A549 (cell line): ENCODE results near the gene RPA1. TPM values are rescaled to one million over a fixed set of nuclear protein-coding genes. Genes with fewer than 3 reads are reported as not detected.

Experiments
- ATAC-seq, 2 experiments: fragments of 200-7000 bp in 1 of 2; fragments of >200 bp in 1 of 2; cut with Nextera tagmentation in 1 of 2; cut with Tn5 transposase in 1 of 2; 3 replicates each; pipeline versions ENCODE4 v1.8.0 to v1.9.1; 2018 to 2020; ENCODE audit warnings: mild to moderate bottlenecking in 1 of 2, moderate library complexity in 1 of 2
- CTCF ChIA-PET: fragments of 300-600 bp; sonication (Branson Sonifier 250); formaldehyde crosslinking; extraction: SDS; loops from one replicate; lab custom pipeline; 2021; ENCODE audit warnings: antibody characterized with exemption, inconsistent platforms; lab: Yijun Ruan, JAX
- POLR2A ChIA-PET: fragments of 350-600 bp; formaldehyde crosslinking; extraction: SDS; loops from one replicate; lab custom pipeline; 2021; ENCODE audit warnings: antibody characterized with exemption, inconsistent platforms; lab: Yijun Ruan, JAX
- DNase-seq, 2 experiments: peaks; one replicate each; pipeline versions ENCODE4 v3.0.0 to v3.0.0-alpha.2; 2011 to 2016; ENCODE audit warnings: low read depth in 1 of 2, low spot score in 1 of 2
- FAIRE-seq: peaks from 2 replicates; lab custom pipeline; 2011; peaks lifted over from hg19 to GRCh38; lab: Jason Lieb, UNC
- H3K27ac ChIP-seq, 2 experiments: fragments of >200 bp; sonication (Bioruptor Twin); formaldehyde crosslinking; 3 replicates each; pipeline ENCODE4 v1.5.1; 2016 to 2017
- H3K4me1 ChIP-seq: fragments of >200 bp; sonication (Bioruptor Twin); formaldehyde crosslinking; 3 replicates; pipeline ENCODE4 v1.6.1; 2016
- H3K4me2 ChIP-seq: fragments of >200 bp; sonication (Bioruptor Twin); formaldehyde crosslinking; 3 replicates; pipeline ENCODE4 v1.6.1; 2016
- H3K4me3 ChIP-seq: fragments of >200 bp; sonication (Bioruptor Twin); formaldehyde crosslinking; 3 replicates; pipeline ENCODE4 v1.5.1; 2016
- H3K9me3 ChIP-seq: fragments of >200 bp; sonication (Bioruptor Twin); formaldehyde crosslinking; 3 replicates; pipeline ENCODE4 v1.6.1; 2016
- CBX2 ChIP-seq: fragments of 200-600 bp; sonication (generic); IDR thresholded peaks from 2 replicates; pipeline ENCODE4 v1.6.1; 2016; ENCODE audit warnings: low read depth, mild to moderate bottlenecking, borderline replicate concordance
- CHD4 ChIP-seq: fragments of 200-600 bp; sonication (generic); IDR thresholded peaks from 2 replicates; pipeline ENCODE4 v1.6.1; 2016; ENCODE audit warnings: antibody characterized with exemption, mild to moderate bottlenecking, borderline replicate concordance
- EP300 ChIP-seq, 2 experiments: fragments of >200 bp; sonication (Bioruptor Twin); formaldehyde crosslinking; IDR thresholded peaks; 2 replicates in 1 of 2; 3 replicates in 1 of 2; pipeline ENCODE4 v1.6.1; 2016 to 2017
- FOSL2 ChIP-seq, 2 experiments: fragments of 450-650 bp in 1 of 2; fragments of >200 bp in 1 of 2; sonication (Bioruptor Twin) in 1 of 2; formaldehyde crosslinking; IDR thresholded peaks; 2 replicates each; pipeline versions ENCODE4 v1.5.0 to v1.6.1; 2016 to 2020; ENCODE audit warnings: mild to moderate bottlenecking in 1 of 2, moderate library complexity in 1 of 2
- GATA3 ChIP-seq: IDR thresholded peaks from 2 replicates; pipeline ENCODE4 v1.6.1; 2012; ENCODE audit warnings: borderline replicate concordance
- HEYL ChIP-seq: fragments of 250-450 bp; sonication (Bioruptor Pico); IDR thresholded peaks from 2 replicates; pipeline ENCODE4 v1.8.0; 2021; ENCODE audit warnings: mild to moderate bottlenecking, moderate library complexity
- HOXA7 ChIP-seq: fragments of 250-450 bp; sonication (Bioruptor Pico); IDR thresholded peaks from 2 replicates; pipeline ENCODE4 v1.5.0; 2020; ENCODE audit warnings: mild to moderate bottlenecking, moderate library complexity
- HOXB13 ChIP-seq: fragments of 250-450 bp; sonication (Bioruptor Pico); IDR thresholded peaks from 2 replicates; pipeline ENCODE4 v1.5.0; 2020; ENCODE audit warnings: low read depth, mild to moderate bottlenecking, moderate library complexity
- HOXB5 ChIP-seq: fragments of 250-450 bp; sonication (Bioruptor Pico); IDR thresholded peaks from 2 replicates; pipeline ENCODE4 v1.5.0; 2020; ENCODE audit warnings: mild to moderate bottlenecking, moderate library complexity
- JUNB ChIP-seq: fragments of >200 bp; sonication (Bioruptor Twin); formaldehyde crosslinking; IDR thresholded peaks from 2 replicates; pipeline ENCODE4 v1.6.1; 2016
- MAFK ChIP-seq: fragments of 450-650 bp; IDR thresholded peaks from 2 replicates; pipeline ENCODE4 v1.6.1; 2014; ENCODE audit not compliant: partially characterized antibody
- MAZ ChIP-seq: fragments of 150-350 bp; IDR thresholded peaks from 2 replicates; pipeline ENCODE4 v1.6.1; 2014; ENCODE audit warnings: antibody characterized with exemption, low read depth, low read length, borderline replicate concordance
- NR3C1 ChIP-seq: fragments of >200 bp; sonication (Bioruptor Twin); formaldehyde crosslinking; IDR thresholded peaks from 3 replicates; pipeline ENCODE4 v1.6.1; 2017
- PHF8 ChIP-seq: fragments of 200-600 bp; sonication (generic); IDR thresholded peaks from 2 replicates; pipeline ENCODE4 v1.6.1; 2016; ENCODE audit warnings: low read depth, mild to moderate bottlenecking, antibody characterized with exemption, moderate library complexity, borderline replicate concordance
- RAD21 ChIP-seq, 2 experiments: fragments of >200 bp in 1 of 2; sonication (Bioruptor Twin) in 1 of 2; formaldehyde crosslinking in 1 of 2; IDR thresholded peaks in 1 of 2; conservative IDR thresholded peaks in 1 of 2; 2 replicates in 1 of 2; 3 replicates in 1 of 2; pipeline ENCODE4 v1.6.1; 2012 to 2018; ENCODE audit warnings: inconsistent platforms in 1 of 2
- RARB ChIP-seq: fragments of 250-450 bp; sonication (Bioruptor Pico); IDR thresholded peaks from 2 replicates; pipeline ENCODE4 v1.8.0; 2021; ENCODE audit warnings: mild to moderate bottlenecking, moderate library complexity
- ZC3H11A ChIP-seq: fragments of 450-650 bp; IDR thresholded peaks from 2 replicates; pipeline ENCODE4 v1.6.1; 2014; ENCODE audit warnings: antibody characterized with exemption, mild to moderate bottlenecking
- WGBS: methylation state at CpG from one replicate; pipeline ENCODE4 v1.1.6; 2017; ENCODE audit errors: missing lambda C conversion rate; 5-methylcytosine and 5-hydroxymethylcytosine counted together
- polyA plus RNA-seq, 4 experiments: library from polyadenylated mRNA; depleted of rRNA in 3 of 4; stranded (reverse); fragments of >200 nt; fragmentation: RNase III in 1 of 4; extraction: RNeasy Plus Mini Kit Qiagen cat#74134 plus additional on column Dnase treatment in 1 of 4; gene quantifications; 2 replicates in 3 of 4; 3 replicates in 1 of 4; pipeline ENCODE4 v1.2.3, GENCODE V29; 2011 to 2017
- TF ChIP-seq, protein P1 (sequence below): IDR thresholded peaks from 2 replicates; pipeline ENCODE4 v1.6.1; 2012; ENCODE audit warnings: low read depth, borderline replicate concordance
- TF ChIP-seq, protein P2 (sequence below): fragments of >200 bp; sonication (Bioruptor Twin); formaldehyde crosslinking; IDR thresholded peaks from 3 replicates; pipeline ENCODE4 v1.5.1; 2016
- TF ChIP-seq, protein P3 (sequence below): fragments of 450-650 bp; IDR thresholded peaks from 2 replicates; pipeline ENCODE4 v1.6.1; 2014; ENCODE audit warnings: antibody characterized with exemption
- TF ChIP-seq, protein P4 (sequence below): IDR thresholded peaks from 2 replicates; pipeline ENCODE4 v1.6.1; 2012
- TF ChIP-seq, protein P5 (sequence below): IDR thresholded peaks from 2 replicates; pipeline ENCODE4 v1.6.1; 2012

Gene RPA1
- polyA plus RNA-seq, 2 of the 4 experiments (the other 2 are of a cell fraction): 72.2 to 136 TPM

DNA sequence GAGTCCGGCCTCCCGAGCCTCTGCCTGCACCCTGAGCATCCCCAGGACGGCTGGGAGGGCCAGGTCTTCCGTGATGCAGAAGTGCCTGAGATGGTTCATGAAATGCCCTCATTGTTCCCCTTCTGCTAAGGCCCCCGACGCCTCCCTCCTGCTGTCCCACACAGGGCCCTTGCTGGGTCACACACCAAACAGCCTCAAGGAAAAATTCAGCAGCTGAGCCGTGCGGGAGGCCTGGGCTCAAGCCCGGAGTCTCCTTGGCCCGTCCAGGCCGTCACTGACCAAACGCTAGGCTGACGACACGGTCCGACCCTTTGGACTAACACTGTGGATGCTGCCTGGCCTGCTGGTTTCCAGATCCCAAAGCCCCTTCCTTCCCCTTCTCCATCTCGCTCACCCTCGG is 105.1 kb downstream of the RPA1 start:
- TF ChIP-seq HEYL (CRISPR knock-in tag): no peak
- TF ChIP-seq CBX2: no peak
- TF ChIP-seq, protein P1, sequence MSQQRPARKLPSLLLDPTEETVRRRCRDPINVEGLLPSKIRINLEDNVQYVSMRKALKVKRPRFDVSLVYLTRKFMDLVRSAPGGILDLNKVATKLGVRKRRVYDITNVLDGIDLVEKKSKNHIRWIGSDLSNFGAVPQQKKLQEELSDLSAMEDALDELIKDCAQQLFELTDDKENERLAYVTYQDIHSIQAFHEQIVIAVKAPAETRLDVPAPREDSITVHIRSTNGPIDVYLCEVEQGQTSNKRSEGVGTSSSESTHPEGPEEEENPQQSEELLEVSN: no peak
- TF ChIP-seq RARB: no peak
- DNase-seq (no peak), FAIRE-seq (no peak), ATAC-seq (no peak)
- no peaks in the 10 kb centered on the region for H3K4me1 ChIP-seq
- 72% methylated on average over 17 of the region's 17 CpGs for WGBS
- no peak overlapping the region for H3K4me2 ChIP-seq
- ChIA-PET CTCF (interaction anchor here (1.4 kb wide), 1 partner anchor 90 kb away, joined by 6 read pairs; the partner anchor contains the start of gene RTN4RL1), POLR2A (no interaction called here)
- H3K27ac ChIP-seq: no peak overlapping the region
- H3K4me3 ChIP-seq: no peak overlapping the region
- H3K9me3 ChIP-seq: no peaks in the 10 kb centered on the region

DNA sequence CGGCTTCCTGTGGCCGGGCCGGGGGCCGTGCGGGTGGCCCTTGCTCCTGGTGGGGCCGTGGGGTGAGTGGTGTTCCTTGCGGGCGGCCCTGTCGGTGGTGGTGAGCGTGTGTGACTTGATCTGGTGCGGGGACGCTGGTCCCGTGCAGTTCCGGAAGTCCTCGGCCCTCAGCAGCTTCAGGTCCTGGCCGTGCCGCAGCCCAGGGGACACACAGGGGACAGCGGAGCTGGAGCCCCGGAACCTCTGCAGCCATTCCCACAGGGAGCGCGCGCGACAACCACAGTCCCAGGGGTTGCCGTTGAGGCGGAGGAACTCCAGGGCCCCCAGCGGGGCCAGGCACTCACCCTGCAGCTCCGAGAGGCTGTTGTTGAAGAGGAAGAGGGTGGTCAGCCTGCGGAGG is 107.0 kb downstream of the RPA1 start:
- no peak for DNase-seq
- no peak overlapping the region for H3K4me3 ChIP-seq
- no peaks in the 10 kb centered on the region for H3K4me1 ChIP-seq
- H3K27ac ChIP-seq: no peak overlapping the region
- no peak for TF ChIP-seq CHD4
- TF ChIP-seq CBX2: no peak
- TF ChIP-seq, protein P2, sequence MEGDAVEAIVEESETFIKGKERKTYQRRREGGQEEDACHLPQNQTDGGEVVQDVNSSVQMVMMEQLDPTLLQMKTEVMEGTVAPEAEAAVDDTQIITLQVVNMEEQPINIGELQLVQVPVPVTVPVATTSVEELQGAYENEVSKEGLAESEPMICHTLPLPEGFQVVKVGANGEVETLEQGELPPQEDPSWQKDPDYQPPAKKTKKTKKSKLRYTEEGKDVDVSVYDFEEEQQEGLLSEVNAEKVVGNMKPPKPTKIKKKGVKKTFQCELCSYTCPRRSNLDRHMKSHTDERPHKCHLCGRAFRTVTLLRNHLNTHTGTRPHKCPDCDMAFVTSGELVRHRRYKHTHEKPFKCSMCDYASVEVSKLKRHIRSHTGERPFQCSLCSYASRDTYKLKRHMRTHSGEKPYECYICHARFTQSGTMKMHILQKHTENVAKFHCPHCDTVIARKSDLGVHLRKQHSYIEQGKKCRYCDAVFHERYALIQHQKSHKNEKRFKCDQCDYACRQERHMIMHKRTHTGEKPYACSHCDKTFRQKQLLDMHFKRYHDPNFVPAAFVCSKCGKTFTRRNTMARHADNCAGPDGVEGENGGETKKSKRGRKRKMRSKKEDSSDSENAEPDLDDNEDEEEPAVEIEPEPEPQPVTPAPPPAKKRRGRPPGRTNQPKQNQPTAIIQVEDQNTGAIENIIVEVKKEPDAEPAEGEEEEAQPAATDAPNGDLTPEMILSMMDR: no peak
- TF ChIP-seq RAD21 (conservative IDR thresholded peaks at IDR 0.05 in 1 of 2, IDR thresholded peaks at IDR 0.05 in 1 of 2): no peak
- TF ChIP-seq HEYL (CRISPR knock-in tag): no peak
- no peak for TF ChIP-seq ZC3H11A
- TF ChIP-seq HOXB13 (CRISPR knock-in tag): no peak
- TF ChIP-seq, protein P3, sequence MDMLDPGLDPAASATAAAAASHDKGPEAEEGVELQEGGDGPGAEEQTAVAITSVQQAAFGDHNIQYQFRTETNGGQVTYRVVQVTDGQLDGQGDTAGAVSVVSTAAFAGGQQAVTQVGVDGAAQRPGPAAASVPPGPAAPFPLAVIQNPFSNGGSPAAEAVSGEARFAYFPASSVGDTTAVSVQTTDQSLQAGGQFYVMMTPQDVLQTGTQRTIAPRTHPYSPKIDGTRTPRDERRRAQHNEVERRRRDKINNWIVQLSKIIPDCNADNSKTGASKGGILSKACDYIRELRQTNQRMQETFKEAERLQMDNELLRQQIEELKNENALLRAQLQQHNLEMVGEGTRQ: no peak
- ATAC-seq: no peak
- no peaks in the 10 kb centered on the region for H3K9me3 ChIP-seq
- ChIA-PET POLR2A (no interaction called here), CTCF (interaction anchor here (1.1 to 1.5 kb wide), 4 partner anchors 54 to 104 kb away, joined by 3 to 7 read pairs (median 4); partner anchors contain the start of gene OVCA2)
- WGBS: 85% methylated on average over 25 of the region's 28 CpGs
- H3K4me2 ChIP-seq: no peak overlapping the region
- FAIRE-seq: no peak

DNA sequence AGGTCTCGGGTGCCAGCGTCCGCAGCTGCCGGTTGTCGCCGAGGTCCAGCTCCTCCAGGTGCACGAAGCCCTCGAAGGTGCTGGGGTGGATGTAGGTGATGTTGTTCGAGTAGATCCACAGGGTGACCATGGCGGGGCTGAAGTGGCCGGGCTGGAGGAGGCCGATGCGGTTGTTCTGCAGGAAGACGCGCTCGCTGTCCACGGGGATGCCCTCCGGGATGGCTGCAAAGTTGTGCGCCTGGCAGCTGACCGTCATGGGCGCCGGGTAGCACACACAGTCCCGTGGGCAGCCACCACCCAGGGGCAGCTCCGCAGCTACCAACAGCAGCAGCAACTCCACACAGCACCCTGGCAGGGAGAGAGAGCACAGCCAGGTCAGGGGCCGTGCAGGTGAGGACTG is 107.7 kb downstream of the RPA1 start:
- H3K4me3 ChIP-seq: no peak overlapping the region
- WGBS: 85% methylated on average over 24 of the region's 25 CpGs
- TF ChIP-seq PHF8 (no peak), EP300 (IDR thresholded peaks at IDR 0.05) (no peak), HOXA7 (no peak), MAFK (no peak), JUNB (no peak), GATA3 (no peak), HOXB13 (CRISPR knock-in tag) (no peak), HEYL (CRISPR knock-in tag) (no peak), FOSL2 (IDR thresholded peaks at IDR 0.05) (no peak), FOSL2 (CRISPR knock-in tag; IDR thresholded peaks at IDR 0.05) (no peak), MAZ (no peak), HOXB5 (CRISPR knock-in tag) (no peak), NR3C1 (no peak)
- TF ChIP-seq, protein P3: no peak
- TF ChIP-seq, protein P4, sequence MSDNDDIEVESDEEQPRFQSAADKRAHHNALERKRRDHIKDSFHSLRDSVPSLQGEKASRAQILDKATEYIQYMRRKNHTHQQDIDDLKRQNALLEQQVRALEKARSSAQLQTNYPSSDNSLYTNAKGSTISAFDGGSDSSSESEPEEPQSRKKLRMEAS: no peak
- TF ChIP-seq, protein P1: no peak
- TF ChIP-seq, protein P5, sequence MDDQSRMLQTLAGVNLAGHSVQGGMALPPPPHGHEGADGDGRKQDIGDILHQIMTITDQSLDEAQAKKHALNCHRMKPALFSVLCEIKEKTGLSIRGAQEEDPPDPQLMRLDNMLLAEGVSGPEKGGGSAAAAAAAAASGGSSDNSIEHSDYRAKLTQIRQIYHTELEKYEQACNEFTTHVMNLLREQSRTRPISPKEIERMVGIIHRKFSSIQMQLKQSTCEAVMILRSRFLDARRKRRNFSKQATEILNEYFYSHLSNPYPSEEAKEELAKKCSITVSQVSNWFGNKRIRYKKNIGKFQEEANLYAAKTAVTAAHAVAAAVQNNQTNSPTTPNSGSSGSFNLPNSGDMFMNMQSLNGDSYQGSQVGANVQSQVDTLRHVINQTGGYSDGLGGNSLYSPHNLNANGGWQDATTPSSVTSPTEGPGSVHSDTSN: no peak
- TF ChIP-seq, all 56 proteins: peak for 0
- H3K4me2 ChIP-seq: no peak overlapping the region
- ChIA-PET CTCF (interaction anchor here (1.0 to 1.5 kb wide), 6 partner anchors 15 to 307 kb away, joined by 3 to 7 read pairs (median 4); partner anchors contain the start of gene OVCA2), POLR2A (no interaction called here)
- H3K4me1 ChIP-seq: no peaks in the 10 kb centered on the region
- DNase-seq (no peak), ATAC-seq (no peak), FAIRE-seq (no peak)
- no peaks in the 10 kb centered on the region for H3K9me3 ChIP-seq
- no peak overlapping the region for H3K27ac ChIP-seq
